H9 (cell line): Measurements from ENCODE around the gene FCGR3A. TPM values are rescaled to one million over a fixed set of nuclear protein-coding genes. Genes with fewer than 3 reads are reported as not detected.
"Not testable (repeated sequence)": the region's sequence is repeated elsewhere in the genome, so short reads cannot be mapped to it uniquely, and the experiment has no call there.

ENCODE experiments used
- DNase-seq: peaks from one replicate; pipeline ENCODE4 v3.0.0-alpha.2; 2017
- H2AFZ ChIP-seq: one replicate; pipeline ENCODE4 v1.6.1; 2013; ENCODE audit warnings: mild to moderate bottlenecking, low read length, control low read depth, moderate library complexity
- H2AK5ac ChIP-seq: 2 replicates; pipeline ENCODE4 v1.6.1; 2013; ENCODE audit warnings: low read length, control low read depth, mixed read lengths; ENCODE audit not compliant: insufficient read length
- H2BK120ac ChIP-seq: one replicate; pipeline ENCODE4 v1.6.1; 2013; ENCODE audit warnings: low read depth, mild to moderate bottlenecking, low read length, control low read depth, inconsistent platforms; ENCODE audit not compliant: poor library complexity, severe bottlenecking
- H2BK12ac ChIP-seq: 2 replicates; pipeline ENCODE4 v1.6.1; 2013; ENCODE audit warnings: low read length, control low read depth, mixed read lengths, low read depth; ENCODE audit not compliant: insufficient read length
- H2BK15ac ChIP-seq: 2 replicates; pipeline ENCODE4 v1.6.1; 2013; ENCODE audit warnings: low read depth, low read length, control low read depth
- H2BK20ac ChIP-seq: one replicate; pipeline ENCODE4 v1.6.1; 2013; ENCODE audit warnings: low read depth, mild to moderate bottlenecking, low read length, control low read depth, inconsistent platforms; ENCODE audit not compliant: poor library complexity, severe bottlenecking
- H2BK5ac ChIP-seq: 2 replicates; pipeline ENCODE4 v1.6.1; 2013; ENCODE audit warnings: low read length, control low read depth, mixed read lengths; ENCODE audit not compliant: insufficient read length
- H3K14ac ChIP-seq: 2 replicates; pipeline ENCODE4 v1.6.1; 2013; ENCODE audit warnings: low read length, control low read depth; ENCODE audit not compliant: insufficient read depth
- H3K18ac ChIP-seq: 2 replicates; pipeline ENCODE4 v1.6.1; 2013; ENCODE audit warnings: low read depth, mild to moderate bottlenecking, mixed read lengths, low read length, control low read depth; ENCODE audit not compliant: insufficient read length
- H3K23ac ChIP-seq: 2 replicates; pipeline ENCODE4 v1.6.1; 2013; ENCODE audit warnings: low read length, control low read depth, mixed read lengths, low read depth; ENCODE audit not compliant: insufficient read length
- H3K23me2 ChIP-seq: 2 replicates; pipeline ENCODE4 v1.6.1; 2013; ENCODE audit warnings: low read depth, mild to moderate bottlenecking, mixed read lengths, low read length, control low read depth; ENCODE audit not compliant: insufficient read length, poor library complexity, severe bottlenecking
- H3K27ac ChIP-seq: 2 replicates; pipeline ENCODE4 v1.5.1; 2013; ENCODE audit warnings: low read length, control low read depth, mixed read lengths, low read depth; ENCODE audit not compliant: insufficient read length
- H3K27me3 ChIP-seq: 2 replicates; pipeline ENCODE4 v1.6.1; 2013; ENCODE audit warnings: low read length, control low read depth, inconsistent platforms; ENCODE audit not compliant: insufficient read depth
- H3K4ac ChIP-seq: 2 replicates; pipeline ENCODE4 v1.6.1; 2013; ENCODE audit warnings: low read depth, mild to moderate bottlenecking, control low read depth, inconsistent platforms, low read length, moderate library complexity
- H3K4me1 ChIP-seq: 2 replicates; pipeline ENCODE4 v1.6.1; 2013; ENCODE audit warnings: low read length, control low read depth, inconsistent platforms; ENCODE audit not compliant: insufficient read depth
- H3K4me2 ChIP-seq: 2 replicates; pipeline ENCODE4 v1.6.1; 2013; ENCODE audit warnings: low read length, control low read depth, mixed read lengths; ENCODE audit not compliant: insufficient read length, insufficient read depth
- H3K56ac ChIP-seq: 2 replicates; pipeline ENCODE4 v1.6.1; 2013; ENCODE audit warnings: low read depth, mild to moderate bottlenecking, mixed read lengths, low read length, control low read depth; ENCODE audit not compliant: insufficient read length
- H3K79me1 ChIP-seq: 2 replicates; pipeline ENCODE4 v1.6.1; 2013; ENCODE audit warnings: low read depth, mild to moderate bottlenecking, moderate library complexity, low read length, control low read depth, inconsistent platforms; ENCODE audit not compliant: insufficient read depth, poor library complexity, severe bottlenecking
- H3K79me2 ChIP-seq: 2 replicates; pipeline ENCODE4 v1.6.1; 2013; ENCODE audit warnings: low read length, control low read depth, inconsistent platforms; ENCODE audit not compliant: insufficient read depth
- H3K9ac ChIP-seq: 2 replicates; pipeline ENCODE4 v1.6.1; 2013; ENCODE audit warnings: low read length, control low read depth, mixed read lengths; ENCODE audit not compliant: insufficient read length; ENCODE audit errors: extremely low read depth
- H3K9me3 ChIP-seq: one replicate; pipeline ENCODE4 v1.6.1; 2013; ENCODE audit warnings: low read depth, low read length, inconsistent platforms; ENCODE audit not compliant: control insufficient read depth
- H3T11ph ChIP-seq: one replicate; pipeline ENCODE4 v1.6.1; 2013; ENCODE audit warnings: mild to moderate bottlenecking, low read length, control low read depth, inconsistent platforms
- H4K20me1 ChIP-seq: one replicate; pipeline ENCODE4 v1.6.1; 2013; ENCODE audit not compliant: control insufficient read depth, insufficient read length, insufficient read depth
- H4K5ac ChIP-seq: 2 replicates; pipeline ENCODE4 v1.6.1; 2013; ENCODE audit warnings: low read depth, mild to moderate bottlenecking, mixed read lengths, low read length, control low read depth; ENCODE audit not compliant: insufficient read length
- H4K8ac ChIP-seq: replicated peaks from 2 replicates; pipeline ENCODE4 v1.6.1; 2013; ENCODE audit warnings: low read length, control low read depth, mixed read lengths, low read depth; ENCODE audit not compliant: insufficient read length
- H4K91ac ChIP-seq: 2 replicates; pipeline ENCODE4 v1.6.1; 2013; ENCODE audit warnings: low read depth, mild to moderate bottlenecking, moderate library complexity, mixed read lengths, low read length, control low read depth; ENCODE audit not compliant: insufficient read length
- H3K27ac Mint-ChIP-seq, 3 experiments: 2 replicates in 2 of 3; 3 replicates in 1 of 3; pipeline ENCODE4 v1.8.0; 2020 to 2021; ENCODE audit warnings: mixed read lengths in 3 of 3, mild to moderate bottlenecking in 1 of 3, moderate library complexity in 1 of 3
- H3K27me3 Mint-ChIP-seq: 2 replicates; pipeline ENCODE4 v1.8.0; 2021; ENCODE audit warnings: low read depth, mild to moderate bottlenecking, moderate library complexity, mixed read lengths
- H3K36me3 Mint-ChIP-seq, 3 experiments: 2 replicates in 2 of 3; 3 replicates in 1 of 3; pipeline ENCODE4 v1.8.0; 2020 to 2021; ENCODE audit warnings: low read depth in 3 of 3, mixed read lengths in 3 of 3; ENCODE audit not compliant: insufficient read depth in 1 of 3
- H3K4me1 Mint-ChIP-seq, 2 experiments: 2 replicates each; pipeline ENCODE4 v1.8.0; 2020; ENCODE audit warnings: mixed read lengths in 2 of 2
- H3K4me3 Mint-ChIP-seq, 2 experiments: 2 replicates in 1 of 2; 3 replicates in 1 of 2; pipeline ENCODE4 v1.8.0; 2020 to 2021; ENCODE audit warnings: mild to moderate bottlenecking in 2 of 2, mixed read lengths in 2 of 2, moderate library complexity in 1 of 2
- H3K9me3 Mint-ChIP-seq, 2 experiments: 2 replicates in 1 of 2; 3 replicates in 1 of 2; pipeline ENCODE4 v1.8.0; 2020; ENCODE audit warnings: mild to moderate bottlenecking in 2 of 2, mixed read lengths in 2 of 2, moderate library complexity in 1 of 2
- WGBS: extraction: QIAGEN DNeasy Blood & Tissue Kit; methylation state at CpG from one replicate; pipeline ENCODE4 v1.1.7; 2013; ENCODE audit warnings: missing lambda C conversion rate, low lambda C conversion rate, mixed read lengths; ENCODE audit not compliant: insufficient read length; ENCODE audit errors: extremely low coverage; 5-methylcytosine and 5-hydroxymethylcytosine counted together
- total RNA-seq: library from RNA; stranded (reverse); gene quantifications from 2 replicates; pipeline ENCODE4 v1.2.1, GENCODE V29; 2021

Gene FCGR3A
- total RNA-seq, 1 experiment from 2014 or later, result not detected

GRCh38 chr1:161550942-161551341, 1.3 kb upstream of the FCGR3A start:
- not testable (repeated sequence) for H3K23me2 ChIP-seq, H4K91ac ChIP-seq, H4K20me1 ChIP-seq, H4K8ac ChIP-seq, H2BK5ac ChIP-seq, H3K27me3 ChIP-seq, H3K9ac ChIP-seq, H3K4me1 ChIP-seq, H3K27ac Mint-ChIP-seq, H3K79me1 ChIP-seq, H3K4me3 Mint-ChIP-seq, H3K9me3 ChIP-seq, H2BK20ac ChIP-seq, DNase-seq, H2BK15ac ChIP-seq, H3K27ac ChIP-seq, H3K27me3 Mint-ChIP-seq, H3K36me3 Mint-ChIP-seq, H2AK5ac ChIP-seq, H2BK12ac ChIP-seq, H4K5ac ChIP-seq, H3K9me3 Mint-ChIP-seq, H3K18ac ChIP-seq, H3K23ac ChIP-seq, H3K14ac ChIP-seq, H3K79me2 ChIP-seq, H3T11ph ChIP-seq, H2BK120ac ChIP-seq, H2AFZ ChIP-seq, H3K56ac ChIP-seq, H3K4me1 Mint-ChIP-seq, H3K4ac ChIP-seq, H3K4me2 ChIP-seq
- WGBS, result no CpG with 5 or more reads among the region's 5 CpGs

- WGBS, result no CpG with 5 or more reads among the region's 2 CpGs
- H3K14ac ChIP-seq, H3K27ac Mint-ChIP-seq, H3K79me2 ChIP-seq, H3K9me3 Mint-ChIP-seq, H3K4me3 Mint-ChIP-seq, H2AFZ ChIP-seq, H4K8ac ChIP-seq, H3K4me1 ChIP-seq, H3K4me2 ChIP-seq, H3K9ac ChIP-seq, H2BK120ac ChIP-seq, H3K27me3 ChIP-seq, H2AK5ac ChIP-seq, H4K91ac ChIP-seq, H3K23me2 ChIP-seq, H2BK5ac ChIP-seq, H2BK12ac ChIP-seq, H4K5ac ChIP-seq, H3K9me3 ChIP-seq, H3K4me1 Mint-ChIP-seq, H2BK15ac ChIP-seq, H3K79me1 ChIP-seq, H3K4ac ChIP-seq, H3K56ac ChIP-seq, H2BK20ac ChIP-seq, H3K18ac ChIP-seq, H3K27me3 Mint-ChIP-seq, H4K20me1 ChIP-seq, H3K27ac ChIP-seq, H3T11ph ChIP-seq, H3K36me3 Mint-ChIP-seq, H3K23ac ChIP-seq, DNase-seq: not testable (repeated sequence)
These were observed 740 bp downstream of the FCGR3A start for GRCh38 chr1:161548749-161549406.
